Liver (tissue), 9 donors: ENCODE results near the gene RIGI. TPM values are rescaled to one million over a fixed set of nuclear protein-coding genes. Genes with fewer than 3 reads are reported as not detected.

Experiments used
- DNase-seq: peaks from one replicate; pipeline ENCODE4 v3.0.0-alpha.2; 2017; ENCODE audit warnings: low spot score
- H3K27ac ChIP-seq, 2 donors: one replicate each; pipeline ENCODE4 v1.7.0; 2013; ENCODE audit warnings: inconsistent platforms in 2 of 2, low read length in 2 of 2, control low read depth in 1 of 2, low read depth in 1 of 2, mild to moderate bottlenecking in 1 of 2
- H3K27me3 ChIP-seq, 4 donors: one replicate each; pipeline versions ENCODE4 v1.6.1 to v1.7.0; 2013; ENCODE audit warnings: low read length in 3 of 4, inconsistent platforms in 1 of 4, mild to moderate bottlenecking in 1 of 4, moderate library complexity in 1 of 4; ENCODE audit not compliant: control insufficient read depth in 4 of 4, insufficient read depth in 4 of 4
- H3K36me3 ChIP-seq, 4 donors: one replicate each; pipeline versions ENCODE4 v1.6.1 to v1.7.0; 2013; ENCODE audit warnings: low read length in 3 of 4, mild to moderate bottlenecking in 3 of 4, low read depth in 1 of 4, moderate library complexity in 1 of 4; ENCODE audit not compliant: control insufficient read depth in 4 of 4, insufficient read depth in 3 of 4
- H3K4me1 ChIP-seq, 4 donors: one replicate each; pipeline versions ENCODE4 v1.6.1 to v1.7.0; 2013; ENCODE audit warnings: low read length in 3 of 4, mild to moderate bottlenecking in 3 of 4, moderate library complexity in 1 of 4; ENCODE audit not compliant: control insufficient read depth in 4 of 4, insufficient read depth in 4 of 4
- H3K4me3 ChIP-seq, 3 donors: one replicate each; pipeline versions ENCODE4 v1.6.1 to v1.7.0; 2013; ENCODE audit warnings: low read length in 3 of 3, control low read depth in 1 of 3, low read depth in 1 of 3, mild to moderate bottlenecking in 1 of 3
- H3K9ac ChIP-seq, 2 donors: one replicate each; pipeline ENCODE4 v1.7.0; 2013; ENCODE audit warnings: low read length in 2 of 2, mild to moderate bottlenecking in 2 of 2, moderate library complexity in 2 of 2, control low read depth in 1 of 2, low read depth in 1 of 2
- H3K9me3 ChIP-seq, 4 donors: one replicate each; pipeline versions ENCODE4 v1.6.1 to v1.7.0; 2013; ENCODE audit warnings: low read length in 3 of 4; ENCODE audit not compliant: control insufficient read depth in 4 of 4
- CTCF ChIP-seq: fragments of 150-350 bp; IDR thresholded peaks from 2 replicates; pipeline ENCODE4 v1.5.1; 2017; ENCODE audit warnings: improper control_type of control experiment, low read depth, low read length; ENCODE audit not compliant: missing input control
- EGR1 ChIP-seq, 2 donors: IDR thresholded peaks; 2 replicates each; pipeline ENCODE4 v1.6.1; 2016 to 2018; ENCODE audit warnings: antibody characterized with exemption in 2 of 2, low read depth in 2 of 2
- FOXA1 ChIP-seq: IDR thresholded peaks from 2 replicates; pipeline ENCODE4 v1.6.1; 2016; ENCODE audit warnings: antibody characterized with exemption
- FOXA2 ChIP-seq: IDR thresholded peaks from 2 replicates; pipeline ENCODE4 v1.6.1; 2016; ENCODE audit warnings: antibody characterized with exemption
- GABPA ChIP-seq, 2 donors: IDR thresholded peaks in 1 of 2; conservative IDR thresholded peaks in 1 of 2; 2 replicates each; pipeline ENCODE4 v1.6.1; 2016; ENCODE audit warnings: antibody characterized with exemption in 2 of 2, mild to moderate bottlenecking in 1 of 2, moderate library complexity in 1 of 2
- HNF4A ChIP-seq, 2 donors: conservative IDR thresholded peaks; 2 replicates each; pipeline ENCODE4 v1.6.1; 2016; ENCODE audit warnings: antibody characterized with exemption in 2 of 2, mild to moderate bottlenecking in 2 of 2
- HNF4G ChIP-seq: IDR thresholded peaks from 2 replicates; pipeline ENCODE4 v1.6.1; 2016; ENCODE audit warnings: antibody characterized with exemption
- JUND ChIP-seq, 2 donors: IDR thresholded peaks; 2 replicates each; pipeline ENCODE4 v1.6.1; 2016; ENCODE audit warnings: antibody characterized with exemption in 2 of 2
- MAX ChIP-seq: IDR thresholded peaks from 2 replicates; pipeline ENCODE4 v1.6.1; 2016; ENCODE audit warnings: antibody characterized with exemption
- RAD21 ChIP-seq, 2 donors: IDR thresholded peaks; 2 replicates each; pipeline ENCODE4 v1.6.1; 2016; ENCODE audit warnings: antibody characterized with exemption in 2 of 2, mild to moderate bottlenecking in 2 of 2
- RXRA ChIP-seq, 2 donors: IDR thresholded peaks; 2 replicates each; pipeline ENCODE4 v1.6.1; 2017 to 2018; ENCODE audit warnings: antibody characterized with exemption in 2 of 2, mild to moderate bottlenecking in 1 of 2
- SP1 ChIP-seq: IDR thresholded peaks from 2 replicates; pipeline ENCODE4 v1.6.1; 2018; ENCODE audit warnings: antibody characterized with exemption, mild to moderate bottlenecking
- TAF1 ChIP-seq: conservative IDR thresholded peaks from 2 replicates; pipeline ENCODE4 v1.6.1; 2016; ENCODE audit warnings: antibody characterized with exemption, mild to moderate bottlenecking
- YY1 ChIP-seq: IDR thresholded peaks from 2 replicates; pipeline ENCODE4 v1.6.1; 2016; ENCODE audit warnings: antibody characterized with exemption, mild to moderate bottlenecking
- ZBTB33 ChIP-seq: IDR thresholded peaks from 2 replicates; pipeline ENCODE4 v1.6.1; 2016; ENCODE audit warnings: antibody characterized with exemption
- WGBS: extraction: QIAGEN DNeasy Blood & Tissue Kit; methylation state at CpG from one replicate; pipeline ENCODE4 v1.1.7; 2013; 5-methylcytosine and 5-hydroxymethylcytosine counted together
- polyA plus RNA-seq, 2 donors: library from polyadenylated mRNA; stranded (reverse) in 1 of 2; unstranded in 1 of 2; fragments of 200-250 nt in 1 of 2; fragments of >200 nt in 1 of 2; fragmentation: Nextera tagmentation in 1 of 2; extraction: Ambion mirVana in 1 of 2; gene quantifications; one replicate each; pipeline versions ENCODE4 v1.2.1 to v1.2.3, GENCODE V29; 2013 to 2015
- total RNA-seq, 2 donors: library from RNA; depleted of rRNA; stranded (reverse); fragments of >200 nt; gene quantifications; one replicate each; pipeline ENCODE4 v1.2.3, GENCODE V29; 2014
- donor health status: healthy.
- donor health status: healthy.
- donor health status: healthy.
- donor health status: healthy.
- donor health status: healthy.

RIGI gene
- total and polyA plus RNA-seq, 4 donors, result 2.6 to 7.4 (median 6.3) TPM

GRCh38 chr9:32503008-32503407 is 23.0 kb downstream of the RIGI start:
- Histone ChIP-seq H3K4me3 (no peak overlapping the region), H3K27ac (no peak overlapping the region), H3K9me3 (no peaks in the 10 kb centered on the region), H3K27me3 (no peaks in the 10 kb centered on the region), H3K9ac (no peak overlapping the region), H3K36me3 (peaks cover 3 to 19% (median 8%) of the 10 kb centered on the region in 4 donors), H3K4me1 (no peaks in the 10 kb centered on the region)
- no peak for DNase-seq
- no peak for TF ChIP-seq YY1
- no peak for TF ChIP-seq TAF1
- TF ChIP-seq FOXA1, result no peak
- TF ChIP-seq ZBTB33, result no peak
- TF ChIP-seq HNF4G, result no peak
- no peak for TF ChIP-seq RXRA (IDR thresholded peaks at IDR 0.05)
- no peak for TF ChIP-seq CTCF
- no peak for TF ChIP-seq HNF4A (conservative IDR thresholded peaks at IDR 0.05)
- TF ChIP-seq RAD21 (IDR thresholded peaks at IDR 0.05), result no peak
- no peak for TF ChIP-seq FOXA2
- TF ChIP-seq GABPA (IDR thresholded peaks at IDR 0.05 in 1 of 2, conservative IDR thresholded peaks at IDR 0.05 in 1 of 2), result no peak
- TF ChIP-seq MAX, result no peak
- TF ChIP-seq SP1, result no peak
- TF ChIP-seq JUND (IDR thresholded peaks at IDR 0.05), result no peak
- no peak for TF ChIP-seq EGR1 (IDR thresholded peaks at IDR 0.05; ENCODE audit: low read depth in 2 of 2)
- 93% methylated on average over 3 of the region's 3 CpGs for WGBS

GRCh38 chr9:32502464-32502863 is 23.5 kb downstream of the RIGI start:
- H3K27me3 ChIP-seq, result no peaks in the 10 kb centered on the region
- H3K36me3 ChIP-seq, result peaks cover 5 to 22% (median 10%) of the 10 kb centered on the region in 4 donors
- H3K9me3 ChIP-seq, result no peaks in the 10 kb centered on the region
- DNase-seq, result no peak
- H3K27ac ChIP-seq, result no peak overlapping the region
- H3K4me1 ChIP-seq, result no peaks in the 10 kb centered on the region
- H3K9ac ChIP-seq, result no peak overlapping the region
- WGBS, result 86% methylated on average over 4 of the region's 4 CpGs
- H3K4me3 ChIP-seq, result no peak overlapping the region
- no peak for TF ChIP-seq YY1
- TF ChIP-seq FOXA1, result no peak
- TF ChIP-seq CTCF, result no peak
